Ramos (cell line): ENCODE measurements around the gene GALNT10.

ENCODE experiments used
- in situ Hi-C: fragments of 300-500 bp; cut with MboI; formaldehyde crosslinking; loops from one replicate; pipeline ENCODE4 v1.14.3; 2022; ENCODE audit warnings: low sequenced_read_pairs; ENCODE audit not compliant: unreplicated experiment

GALNT10 gene

GRCh38 chr5:154284433-154284832, 93.9 kb downstream of the GALNT10 start:
- in situ Hi-C loops: no loop called here

DNA sequence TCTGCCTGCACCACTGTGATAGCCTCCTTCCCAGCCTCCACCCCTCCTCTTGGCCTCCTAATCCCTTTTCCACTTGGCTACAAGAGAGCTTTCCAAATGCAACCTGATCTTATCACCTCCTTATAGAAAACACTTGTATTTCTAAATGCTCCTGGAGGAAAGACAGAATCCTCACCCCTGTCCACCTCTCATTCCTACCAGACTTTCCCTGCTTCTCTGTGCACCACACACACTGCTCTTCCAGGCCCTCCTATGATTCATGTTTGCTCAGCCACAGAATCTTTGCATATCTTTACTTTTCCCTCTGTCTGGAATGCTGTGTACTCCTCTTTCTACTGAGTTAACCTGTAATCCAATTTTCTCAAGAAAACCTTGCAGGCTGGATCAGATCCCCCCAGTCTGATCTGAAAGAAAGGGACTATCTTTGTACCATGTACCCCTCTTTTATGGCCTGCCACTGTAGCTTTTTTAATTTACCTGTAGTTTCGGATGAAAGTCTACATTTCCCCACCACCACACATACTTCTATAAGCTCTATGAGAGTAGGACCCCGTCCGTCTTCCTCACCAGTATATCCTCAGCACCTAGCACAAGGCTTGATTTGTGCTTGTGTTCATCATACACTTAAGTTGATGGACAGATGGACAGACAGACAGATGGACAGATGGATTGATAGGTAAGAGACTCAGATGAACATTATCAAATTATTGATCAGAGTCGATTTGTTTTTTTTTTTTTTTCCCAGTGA, 95.3 kb downstream of the GALNT10 start:
- in situ Hi-C loops: no loop called here

DNA sequence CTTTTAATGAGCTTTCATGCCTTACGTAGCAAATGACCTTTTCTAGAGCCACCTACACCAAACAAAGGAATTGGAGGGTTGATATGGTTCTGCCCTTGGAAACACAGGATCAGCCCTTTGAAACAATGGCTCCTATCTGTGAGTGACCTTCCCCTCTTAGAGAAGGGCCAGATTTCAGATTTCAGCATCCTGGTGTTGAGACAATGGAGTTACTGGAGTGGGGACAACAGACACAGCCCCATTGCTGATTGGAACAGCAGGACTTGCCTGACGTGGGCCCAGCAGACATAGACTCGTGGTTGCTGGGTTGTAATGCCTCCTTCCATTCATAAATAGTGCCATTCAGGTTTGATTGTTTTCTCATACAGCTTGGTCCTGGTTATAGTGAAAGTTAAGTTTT, 96.0 kb downstream of the GALNT10 start:
- in situ Hi-C loops: no loop called here

GRCh38 chr5:154287136-154287535, 96.6 kb downstream of the GALNT10 start:
- in situ Hi-C loops: no loop called here

GRCh38 chr5:154288145-154288544, 97.6 kb downstream of the GALNT10 start:
- in situ Hi-C loops: no loop called here

GRCh38 chr5:154291917-154292316, 101.4 kb downstream of the GALNT10 start:
- in situ Hi-C loops: no loop called here

DNA sequence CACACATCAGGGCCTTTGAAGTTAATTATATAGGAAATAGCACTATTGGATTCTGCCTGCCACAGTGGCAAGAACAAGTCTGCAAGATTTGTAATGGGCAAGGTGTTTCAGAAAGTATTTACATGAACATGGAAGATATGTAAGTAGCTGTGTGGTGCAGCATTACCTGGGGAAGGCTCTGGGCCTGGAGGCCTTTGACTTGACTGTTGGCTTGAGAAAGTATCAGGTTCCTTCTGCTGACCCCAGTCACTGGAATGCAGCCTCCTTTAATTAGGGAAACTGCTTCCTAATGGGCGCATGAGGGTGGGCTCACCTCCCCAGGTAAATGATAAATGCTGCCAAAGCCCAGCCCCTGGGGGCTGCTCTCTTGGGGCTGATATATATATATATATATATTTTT, 102.7 kb downstream of the GALNT10 start:
- in situ Hi-C loops: no loop called here

- in situ Hi-C loops: no loop called here
Observed at GRCh38 chr5:154295551-154295950, 105.0 kb downstream of the GALNT10 start.

DNA sequence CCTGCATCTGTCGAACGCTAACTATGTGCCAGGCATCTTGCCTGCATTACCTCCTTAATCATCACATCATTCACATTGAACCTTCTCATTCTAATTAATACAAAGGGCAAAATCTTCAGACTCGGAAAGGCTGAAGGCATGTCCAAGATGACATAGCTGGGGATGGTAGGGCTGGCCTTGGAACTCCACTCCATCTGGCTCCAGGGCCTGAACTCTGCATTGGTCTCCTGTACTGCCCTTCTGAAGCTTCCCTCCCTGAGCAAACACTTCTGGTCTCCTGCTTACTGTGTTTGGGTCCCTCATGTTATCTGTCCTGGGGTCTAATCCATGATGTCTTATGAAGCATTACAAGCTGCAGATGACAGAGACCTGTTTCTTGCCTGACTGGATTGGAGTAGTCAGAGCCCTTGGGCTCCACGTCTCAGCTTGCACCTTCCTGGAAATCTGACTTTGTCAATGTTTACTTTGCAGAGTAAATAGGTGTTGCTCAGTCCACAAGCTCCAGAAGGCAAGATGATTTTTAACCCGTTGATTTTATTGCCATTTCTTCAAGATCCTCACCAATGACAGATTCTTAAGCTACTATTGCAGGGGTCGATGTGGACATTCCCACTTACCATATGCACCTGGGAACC, 106.1 kb downstream of the GALNT10 start:
- in situ Hi-C loops: no loop called here

- in situ Hi-C loops: no loop called here
Observed at GRCh38 chr5:154298065-154298464, 107.5 kb downstream of the GALNT10 start.

GRCh38 chr5:154300207-154300883, 109.8 kb downstream of the GALNT10 start:
- in situ Hi-C loops: no loop called here

GRCh38 chr5:154301726-154302125, 111.2 kb downstream of the GALNT10 start:
- in situ Hi-C loops: no loop called here

GRCh38 chr5:154302161-154302560, 111.6 kb downstream of the GALNT10 start:
- in situ Hi-C loops: no loop called here

DNA sequence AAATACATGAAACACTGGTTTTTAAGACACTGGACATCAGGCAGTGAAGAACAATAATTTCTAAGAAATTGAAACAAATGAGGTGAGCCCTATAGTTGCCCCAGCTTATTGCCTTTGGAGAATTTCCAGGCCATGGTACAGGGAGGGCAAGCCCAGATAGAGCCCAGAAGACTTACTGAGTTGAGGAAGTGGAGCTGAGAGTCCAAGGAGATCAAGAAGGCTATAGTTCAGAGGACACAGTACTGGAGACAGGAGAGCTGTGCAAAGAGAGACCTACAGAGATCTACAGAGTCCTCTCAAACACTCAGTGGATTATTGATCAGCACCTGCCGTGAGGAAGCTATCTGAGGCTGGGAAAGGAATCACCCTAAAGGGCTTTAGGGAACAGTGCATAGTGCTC, 112.6 kb downstream of the GALNT10 start:
- in situ Hi-C loops: no loop called here

DNA sequence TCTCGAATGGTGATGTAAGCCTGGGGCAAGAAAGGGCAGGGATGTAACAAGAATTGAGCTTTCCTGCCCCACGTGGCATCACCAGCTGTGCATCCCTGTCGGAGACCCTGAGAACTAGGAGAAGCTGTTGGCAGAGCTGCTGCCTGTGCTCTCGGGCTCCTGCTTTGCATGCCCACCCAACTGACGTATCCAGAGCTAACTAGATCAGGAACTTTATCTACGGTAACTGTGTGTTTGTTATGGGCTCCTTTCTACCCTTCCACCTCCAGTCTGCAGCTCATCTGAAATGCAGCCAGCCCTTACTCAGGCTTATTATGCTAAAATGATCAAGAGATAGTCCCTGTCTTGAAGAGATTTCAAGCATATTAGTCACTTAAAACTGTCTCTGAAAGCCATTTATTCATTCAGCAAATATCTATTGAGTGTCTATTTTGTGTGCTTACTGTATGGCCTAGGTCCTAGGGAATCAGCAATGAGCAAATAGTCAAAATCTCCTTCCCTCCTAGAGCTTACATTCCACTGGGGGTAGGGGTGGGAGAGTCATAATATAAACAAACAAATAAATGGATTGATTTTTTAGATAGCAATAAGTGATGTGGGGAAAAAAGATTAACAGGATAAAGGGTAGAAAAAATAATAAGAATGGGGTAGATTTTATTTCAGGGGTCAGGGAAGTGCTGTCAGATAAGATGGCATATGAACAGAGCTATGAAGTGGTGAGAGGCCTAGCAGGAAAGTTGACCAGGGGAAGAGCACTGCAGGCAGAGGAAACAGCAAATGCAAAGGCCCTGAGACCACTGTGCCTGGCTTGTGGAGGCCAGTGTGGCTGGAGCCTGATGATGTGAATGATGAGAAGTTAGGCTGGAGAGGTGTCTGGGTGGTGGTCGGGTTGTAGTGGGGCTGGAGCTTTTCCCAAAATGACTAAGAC, 118.2 kb downstream of the GALNT10 start:
- in situ Hi-C loops: no loop called here

DNA sequence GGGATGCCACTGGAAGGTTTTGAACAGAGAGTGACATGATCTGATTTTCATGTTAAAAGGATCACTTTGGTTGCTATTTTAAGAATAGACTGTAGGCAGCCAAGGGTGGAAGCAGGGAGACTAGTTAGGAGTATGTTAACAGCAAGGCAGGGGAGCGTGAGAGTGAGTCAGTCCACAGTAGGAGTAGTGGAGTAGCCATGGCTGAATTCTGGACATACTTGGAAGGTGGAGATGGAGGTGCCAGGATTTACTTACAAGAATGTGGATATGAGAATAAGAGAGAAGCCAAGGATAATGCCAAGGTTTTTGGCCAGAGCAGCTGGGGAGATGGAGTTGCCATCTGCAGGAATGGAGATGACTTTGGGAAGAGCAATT, 118.8 kb downstream of the GALNT10 start:
- in situ Hi-C loops: no loop called here

DNA sequence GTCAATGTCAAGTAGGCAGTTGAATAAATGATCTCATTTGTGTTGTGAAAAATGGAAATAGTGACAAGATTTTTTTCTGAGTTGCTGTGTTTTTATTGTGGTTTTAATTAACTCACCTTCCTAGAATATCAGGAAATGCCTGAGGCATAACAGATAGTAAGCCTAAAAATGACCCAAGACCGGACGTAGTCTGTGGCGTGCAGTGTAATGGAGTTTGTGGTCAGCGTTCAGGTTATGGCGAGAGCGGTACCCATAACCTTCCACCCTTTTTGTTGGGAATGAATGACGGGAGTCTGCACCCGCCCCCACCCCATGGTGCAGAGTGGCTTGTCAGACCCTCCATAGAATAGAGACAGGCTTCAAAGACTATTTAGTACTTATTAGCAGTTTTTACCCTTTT, 119.3 kb downstream of the GALNT10 start:
- in situ Hi-C loops: no loop called here

DNA sequence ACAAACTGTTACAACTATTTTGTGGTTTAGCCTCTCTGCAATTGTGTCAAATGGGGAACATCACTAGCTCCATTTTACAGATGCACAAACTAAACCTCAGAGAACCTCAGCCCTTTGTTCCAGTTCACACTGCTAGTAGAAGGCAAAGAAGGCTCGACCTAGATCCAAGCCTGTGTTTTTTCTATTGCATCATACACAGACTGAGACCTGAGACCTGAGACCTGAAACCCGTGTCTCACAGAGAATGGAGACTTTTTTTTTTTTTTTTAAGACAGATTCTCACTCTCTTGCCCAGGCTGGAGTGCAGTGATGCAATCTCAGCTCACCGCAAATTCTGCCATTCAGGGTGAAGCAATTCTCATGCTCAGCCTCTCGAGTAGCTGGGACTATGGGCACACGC, 120.8 kb downstream of the GALNT10 start:
- in situ Hi-C loops: no loop called here

- in situ Hi-C loops: no loop called here
Observed at GRCh38 chr5:154312000-154312399, 121.5 kb downstream of the GALNT10 start.

DNA sequence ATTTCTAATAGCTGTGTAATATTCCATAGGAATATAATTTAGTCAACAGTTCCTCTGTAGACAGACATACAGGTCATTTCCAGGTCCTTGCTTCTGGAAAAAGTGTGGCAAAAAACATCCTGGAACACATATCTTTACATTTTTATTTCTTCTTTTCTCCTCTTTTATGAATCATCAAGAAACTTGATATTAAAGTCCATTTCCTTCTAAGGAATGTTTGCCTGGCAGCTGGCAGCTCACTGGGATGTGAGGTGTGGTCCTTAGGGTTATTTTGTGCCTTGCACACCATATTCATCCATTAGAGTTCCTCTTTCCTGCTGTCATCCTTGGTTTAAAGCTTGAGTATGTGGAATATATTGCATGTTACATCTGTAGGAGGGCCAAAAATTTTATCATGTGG, 122.0 kb downstream of the GALNT10 start:
- in situ Hi-C loops: no loop called here
